Peyer's patch (tissue), 4 donors: Measurements from ENCODE around the gene IMP4. TPM values are rescaled to one million over a fixed set of nuclear protein-coding genes. Genes with fewer than 3 reads are reported as not detected.

Source experiments
- DNase-seq, 3 donors: peaks; one replicate each; pipeline ENCODE4 v3.0.0-alpha.2; 2017 to 2019
- H3K27ac ChIP-seq, 4 donors: fragments of 200-600 bp; sonication (generic); one replicate each; pipeline ENCODE4 v1.5.1; 2016 to 2019
- H3K27me3 ChIP-seq, 2 donors: fragments of 200-600 bp; sonication (generic); one replicate each; pipeline ENCODE4 v1.5.1; 2019
- H3K36me3 ChIP-seq, 3 donors: fragments of 200-600 bp; sonication (generic); one replicate each; pipeline ENCODE4 v1.5.1; 2016 to 2019
- H3K4me1 ChIP-seq, 4 donors: fragments of 200-600 bp; sonication (generic); one replicate each; pipeline ENCODE4 v1.5.1; 2016 to 2019
- H3K4me3 ChIP-seq, 4 donors: fragments of 200-600 bp; sonication (generic); 1 replicate in 3 of 4; 2 replicates in 1 of 4; pipeline ENCODE4 v1.5.1; 2016 to 2019; ENCODE audit warnings: mild to moderate bottlenecking in 1 of 4
- H3K9me3 ChIP-seq, 4 donors: fragments of 200-600 bp; sonication (generic); one replicate each; pipeline ENCODE4 v1.5.1; 2016 to 2019; ENCODE audit warnings: mild to moderate bottlenecking in 1 of 4
- POLR2A ChIP-seq, 2 donors: fragments of 450-650 bp; IDR thresholded peaks; one replicate each; pipeline ENCODE4 v1.5.1; 2017; ENCODE audit warnings: antibody characterized with exemption in 2 of 2, mild to moderate bottlenecking in 2 of 2, moderate library complexity in 2 of 2
- total RNA-seq, 4 donors: library from RNA; depleted of rRNA; stranded (reverse); fragments of >200 nt; gene quantifications; one replicate each; pipeline ENCODE4 v1.1.0, GENCODE V29; 2016
- TF ChIP-seq, protein P1 (sequence below), 6 experiments: fragments of 450-650 bp in 4 of 6; fragments of 200-600 bp in 2 of 6; sonication (generic) in 1 of 6; IDR thresholded peaks; one replicate each; pipeline ENCODE4 v1.5.1; 2017 to 2019; ENCODE audit warnings: antibody characterized with exemption in 6 of 6, mild to moderate bottlenecking in 3 of 6, moderate library complexity in 1 of 6

IMP4 gene, protein sequence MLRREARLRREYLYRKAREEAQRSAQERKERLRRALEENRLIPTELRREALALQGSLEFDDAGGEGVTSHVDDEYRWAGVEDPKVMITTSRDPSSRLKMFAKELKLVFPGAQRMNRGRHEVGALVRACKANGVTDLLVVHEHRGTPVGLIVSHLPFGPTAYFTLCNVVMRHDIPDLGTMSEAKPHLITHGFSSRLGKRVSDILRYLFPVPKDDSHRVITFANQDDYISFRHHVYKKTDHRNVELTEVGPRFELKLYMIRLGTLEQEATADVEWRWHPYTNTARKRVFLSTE
- total RNA-seq: 10 to 100 TPM; 41.9 to 99.9 (median 62.8) TPM

DNA sequence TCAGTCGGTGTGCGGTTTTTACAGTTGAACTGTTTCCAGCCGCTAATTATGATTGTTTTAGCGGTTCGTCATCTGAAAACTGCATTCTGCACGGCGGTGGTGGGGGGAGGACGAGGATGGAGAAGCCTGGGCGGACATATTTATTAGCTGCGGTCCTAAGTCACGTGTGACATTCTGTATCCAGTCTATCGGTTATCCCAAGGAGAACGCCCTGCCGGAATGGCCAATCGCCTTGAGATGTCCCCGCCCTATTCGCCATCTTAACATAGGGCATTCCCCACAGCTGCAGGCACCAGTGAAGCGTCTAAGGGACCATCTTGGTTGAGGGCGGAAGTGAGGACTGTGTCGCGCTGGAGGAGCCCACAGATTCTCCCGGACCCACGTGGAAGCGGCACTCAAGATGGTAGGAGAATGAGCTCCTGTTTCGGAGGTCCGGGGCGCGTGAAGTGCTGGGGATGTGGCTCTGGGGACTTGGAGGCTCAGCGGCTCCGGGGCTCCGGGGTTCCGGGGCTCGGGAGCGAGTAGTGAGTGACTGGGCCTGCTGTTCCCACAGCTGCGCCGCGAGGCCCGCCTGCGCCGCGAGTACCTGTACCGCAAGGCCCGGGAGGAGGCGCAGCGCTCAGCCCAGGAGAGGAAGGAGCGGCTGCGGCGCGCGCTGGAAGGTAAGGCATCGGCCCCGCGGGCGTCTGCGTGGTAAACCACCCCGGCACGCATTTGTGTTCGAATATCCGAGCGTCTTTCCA, at the start of gene IMP4:
IMP4 (plus strand) TSS at position 365 of the 743 bp plus-strand sequence; CDS start at position 401, 36 bp downstream.
- H3K36me3 ChIP-seq: peaks cover 0 to 59% (median 0%) of the 10 kb centered on the region in 3 donors
- peak; percentile 94 to 99 (median 97) for DNase-seq

GRCh38 chr2:130300258-130300969, 42.3 kb upstream of the IMP4 start:
- H3K9me3 ChIP-seq: no peaks in the 10 kb centered on the region
- H3K36me3 ChIP-seq: no peaks in the 10 kb centered on the region
- no peak overlapping the region for H3K27ac ChIP-seq
- no peaks in the 10 kb centered on the region for H3K4me1 ChIP-seq
- H3K27me3 ChIP-seq: no peaks in the 10 kb centered on the region
- TF ChIP-seq, protein P1, sequence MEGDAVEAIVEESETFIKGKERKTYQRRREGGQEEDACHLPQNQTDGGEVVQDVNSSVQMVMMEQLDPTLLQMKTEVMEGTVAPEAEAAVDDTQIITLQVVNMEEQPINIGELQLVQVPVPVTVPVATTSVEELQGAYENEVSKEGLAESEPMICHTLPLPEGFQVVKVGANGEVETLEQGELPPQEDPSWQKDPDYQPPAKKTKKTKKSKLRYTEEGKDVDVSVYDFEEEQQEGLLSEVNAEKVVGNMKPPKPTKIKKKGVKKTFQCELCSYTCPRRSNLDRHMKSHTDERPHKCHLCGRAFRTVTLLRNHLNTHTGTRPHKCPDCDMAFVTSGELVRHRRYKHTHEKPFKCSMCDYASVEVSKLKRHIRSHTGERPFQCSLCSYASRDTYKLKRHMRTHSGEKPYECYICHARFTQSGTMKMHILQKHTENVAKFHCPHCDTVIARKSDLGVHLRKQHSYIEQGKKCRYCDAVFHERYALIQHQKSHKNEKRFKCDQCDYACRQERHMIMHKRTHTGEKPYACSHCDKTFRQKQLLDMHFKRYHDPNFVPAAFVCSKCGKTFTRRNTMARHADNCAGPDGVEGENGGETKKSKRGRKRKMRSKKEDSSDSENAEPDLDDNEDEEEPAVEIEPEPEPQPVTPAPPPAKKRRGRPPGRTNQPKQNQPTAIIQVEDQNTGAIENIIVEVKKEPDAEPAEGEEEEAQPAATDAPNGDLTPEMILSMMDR (IDR thresholded peaks at IDR 0.05): no peak
- TF ChIP-seq POLR2A (IDR thresholded peaks at IDR 0.05): no peak
- H3K4me3 ChIP-seq: no peak overlapping the region
- DNase-seq: peak in 1 of 3 donors; percentile 40

More for the DNA sequence above, at the start of gene IMP4:
- Histone ChIP-seq H3K4me3 (peak within 1 kb of the TSS; percentile 66 to 88 (median 84)), H3K9me3 (no peaks in the 10 kb centered on the region), H3K27me3 (no peaks in the 10 kb centered on the region), H3K4me1 (peaks cover 0 to 23% (median 5%) of the 10 kb centered on the region in 4 donors), H3K27ac (peak within 1 kb of the TSS; percentile 87 to 95 (median 92))
- TF ChIP-seq, protein P1 (IDR thresholded peaks at IDR 0.05): peak in 4 of 6 experiments; percentile 32 to 51 (median 44)
- peak; percentile 6 to 36 for TF ChIP-seq POLR2A (IDR thresholded peaks at IDR 0.05)

DNA sequence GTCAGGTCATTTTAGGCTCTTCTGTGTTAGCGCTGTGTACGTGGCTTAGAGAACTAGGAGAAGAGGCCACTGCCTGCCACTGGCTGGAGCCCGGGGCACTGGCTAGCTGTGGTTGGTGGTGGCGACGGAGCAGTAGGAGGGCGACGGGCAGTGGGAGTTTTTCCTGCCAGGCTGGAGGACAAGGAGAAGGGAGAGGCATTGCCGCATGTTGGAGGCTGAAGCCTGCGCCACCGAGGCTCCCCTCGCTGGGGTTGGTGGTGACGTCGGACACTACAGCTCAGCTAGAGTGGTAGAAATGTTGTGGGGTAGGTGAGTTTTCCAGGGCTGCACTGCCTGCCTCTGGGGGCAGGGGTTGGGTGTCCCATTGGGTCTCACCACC, 41.7 kb upstream of the IMP4 start:
- Histone ChIP-seq H3K27ac (no peak overlapping the region), H3K27me3 (no peaks in the 10 kb centered on the region), H3K36me3 (no peaks in the 10 kb centered on the region), H3K4me3 (no peak overlapping the region), H3K4me1 (no peaks in the 10 kb centered on the region), H3K9me3 (no peaks in the 10 kb centered on the region)
- DNase-seq: no peak
- TF ChIP-seq POLR2A (IDR thresholded peaks at IDR 0.05): no peak
- TF ChIP-seq, protein P1 (IDR thresholded peaks at IDR 0.05): no peak

GRCh38 chr2:130302164-130302886, 40.4 kb upstream of the IMP4 start:
- no peaks in the 10 kb centered on the region for H3K27me3 ChIP-seq
- H3K36me3 ChIP-seq: no peaks in the 10 kb centered on the region
- H3K4me1 ChIP-seq: no peaks in the 10 kb centered on the region
- no peaks in the 10 kb centered on the region for H3K9me3 ChIP-seq
- no peak for TF ChIP-seq POLR2A (IDR thresholded peaks at IDR 0.05)
- TF ChIP-seq, protein P1 (IDR thresholded peaks at IDR 0.05): peak in 2 of 6 experiments; percentile 10 to 22
- no peak overlapping the region for H3K27ac ChIP-seq
- DNase-seq: no peak
- no peak overlapping the region for H3K4me3 ChIP-seq

- Histone ChIP-seq H3K4me1 (no peaks in the 10 kb centered on the region), H3K36me3 (no peaks in the 10 kb centered on the region), H3K4me3 (no peak overlapping the region), H3K27me3 (no peaks in the 10 kb centered on the region), H3K9me3 (no peaks in the 10 kb centered on the region), H3K27ac (no peak overlapping the region)
- TF ChIP-seq, protein P1 (IDR thresholded peaks at IDR 0.05): no peak
- TF ChIP-seq POLR2A (IDR thresholded peaks at IDR 0.05): no peak
- DNase-seq: no peak
Observed at GRCh38 chr2:130303169-130303568, 39.5 kb upstream of the IMP4 start.
